ENCODE data around the gene VAPB.

DNA sequence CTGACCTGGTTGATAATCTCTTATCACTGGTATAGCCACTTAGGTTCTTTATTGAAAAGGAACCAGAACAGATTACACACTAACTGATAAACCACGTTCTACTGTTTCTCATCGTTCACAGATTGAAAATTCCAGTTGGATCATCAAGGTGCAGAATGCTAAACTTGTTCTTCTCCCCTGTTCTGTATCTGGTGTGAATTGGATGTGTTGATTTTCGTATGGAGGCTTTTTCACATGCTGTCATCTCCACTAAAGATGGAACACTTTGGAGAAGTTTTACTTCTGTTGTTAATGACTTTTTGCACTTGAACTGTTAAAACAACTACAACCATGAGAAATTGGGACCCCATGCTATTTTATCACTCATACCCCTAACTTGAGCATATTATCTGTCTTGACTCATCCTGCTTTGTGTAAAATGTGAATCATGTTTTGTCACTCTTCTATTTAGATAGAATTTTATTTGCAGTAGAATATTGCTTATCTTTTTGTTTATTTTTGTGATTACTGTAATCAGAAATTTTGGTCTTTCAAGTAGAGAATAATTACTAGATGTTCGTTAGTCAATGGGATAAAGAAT is 17.5 kb downstream of the VAPB start:
- TF ChIP-seq POLR2AphosphoS5 (IDR thresholded peaks at IDR 0.05; ENCODE audit: insufficient read depth in 1 of 2, low read depth in 1 of 2), result no peak
- TF ChIP-seq, protein P1, sequence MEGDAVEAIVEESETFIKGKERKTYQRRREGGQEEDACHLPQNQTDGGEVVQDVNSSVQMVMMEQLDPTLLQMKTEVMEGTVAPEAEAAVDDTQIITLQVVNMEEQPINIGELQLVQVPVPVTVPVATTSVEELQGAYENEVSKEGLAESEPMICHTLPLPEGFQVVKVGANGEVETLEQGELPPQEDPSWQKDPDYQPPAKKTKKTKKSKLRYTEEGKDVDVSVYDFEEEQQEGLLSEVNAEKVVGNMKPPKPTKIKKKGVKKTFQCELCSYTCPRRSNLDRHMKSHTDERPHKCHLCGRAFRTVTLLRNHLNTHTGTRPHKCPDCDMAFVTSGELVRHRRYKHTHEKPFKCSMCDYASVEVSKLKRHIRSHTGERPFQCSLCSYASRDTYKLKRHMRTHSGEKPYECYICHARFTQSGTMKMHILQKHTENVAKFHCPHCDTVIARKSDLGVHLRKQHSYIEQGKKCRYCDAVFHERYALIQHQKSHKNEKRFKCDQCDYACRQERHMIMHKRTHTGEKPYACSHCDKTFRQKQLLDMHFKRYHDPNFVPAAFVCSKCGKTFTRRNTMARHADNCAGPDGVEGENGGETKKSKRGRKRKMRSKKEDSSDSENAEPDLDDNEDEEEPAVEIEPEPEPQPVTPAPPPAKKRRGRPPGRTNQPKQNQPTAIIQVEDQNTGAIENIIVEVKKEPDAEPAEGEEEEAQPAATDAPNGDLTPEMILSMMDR (IDR thresholded peaks at IDR 0.05), result no peak

Data from vagina (tissue), 2 donors.